Measurements from ENCODE around the gene TMEM89.

The TMEM89 gene

DNA sequence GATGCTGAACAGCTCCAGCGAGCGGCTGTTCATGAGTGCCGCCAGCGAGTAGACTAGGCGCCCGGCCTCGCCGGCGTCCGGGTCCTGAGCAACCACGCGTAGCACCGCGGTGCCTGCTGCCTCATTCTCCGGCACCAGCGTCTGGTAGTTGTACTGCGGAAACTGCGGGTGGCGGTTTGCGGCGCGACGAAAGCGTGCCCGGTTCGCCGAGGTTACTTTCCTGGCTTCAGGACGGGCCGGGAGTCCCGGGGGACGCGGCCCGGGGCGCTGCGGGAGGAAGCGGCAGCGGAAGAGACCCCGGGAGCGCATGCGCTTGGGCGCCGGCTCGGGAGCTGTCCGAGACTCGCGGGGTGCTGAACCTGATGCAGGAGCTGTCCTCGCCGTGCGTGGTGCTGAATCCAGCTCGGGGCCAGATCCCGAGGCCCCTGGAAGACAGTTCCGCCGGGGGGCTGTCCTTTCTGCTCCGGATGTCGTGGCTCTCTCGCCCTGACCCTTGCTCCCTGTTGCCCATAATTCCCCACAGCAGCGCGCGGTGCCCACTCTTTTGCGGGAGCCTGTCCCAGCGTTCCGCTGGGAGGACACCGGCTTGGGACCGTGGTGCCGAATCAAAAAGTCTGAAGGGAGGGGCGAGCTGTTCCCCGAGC is 40.1 kb upstream of the TMEM89 start:
- DNase-seq (ENCODE audit: low read depth): peak; percentile 25
- peak overlapping the region; percentile 52 for H3K4me3 ChIP-seq (ENCODE audit: low read length)
- TF ChIP-seq, protein P1, sequence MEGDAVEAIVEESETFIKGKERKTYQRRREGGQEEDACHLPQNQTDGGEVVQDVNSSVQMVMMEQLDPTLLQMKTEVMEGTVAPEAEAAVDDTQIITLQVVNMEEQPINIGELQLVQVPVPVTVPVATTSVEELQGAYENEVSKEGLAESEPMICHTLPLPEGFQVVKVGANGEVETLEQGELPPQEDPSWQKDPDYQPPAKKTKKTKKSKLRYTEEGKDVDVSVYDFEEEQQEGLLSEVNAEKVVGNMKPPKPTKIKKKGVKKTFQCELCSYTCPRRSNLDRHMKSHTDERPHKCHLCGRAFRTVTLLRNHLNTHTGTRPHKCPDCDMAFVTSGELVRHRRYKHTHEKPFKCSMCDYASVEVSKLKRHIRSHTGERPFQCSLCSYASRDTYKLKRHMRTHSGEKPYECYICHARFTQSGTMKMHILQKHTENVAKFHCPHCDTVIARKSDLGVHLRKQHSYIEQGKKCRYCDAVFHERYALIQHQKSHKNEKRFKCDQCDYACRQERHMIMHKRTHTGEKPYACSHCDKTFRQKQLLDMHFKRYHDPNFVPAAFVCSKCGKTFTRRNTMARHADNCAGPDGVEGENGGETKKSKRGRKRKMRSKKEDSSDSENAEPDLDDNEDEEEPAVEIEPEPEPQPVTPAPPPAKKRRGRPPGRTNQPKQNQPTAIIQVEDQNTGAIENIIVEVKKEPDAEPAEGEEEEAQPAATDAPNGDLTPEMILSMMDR (conservative IDR thresholded peaks at IDR 0.05; ENCODE audit: low read length): no peak

DNA sequence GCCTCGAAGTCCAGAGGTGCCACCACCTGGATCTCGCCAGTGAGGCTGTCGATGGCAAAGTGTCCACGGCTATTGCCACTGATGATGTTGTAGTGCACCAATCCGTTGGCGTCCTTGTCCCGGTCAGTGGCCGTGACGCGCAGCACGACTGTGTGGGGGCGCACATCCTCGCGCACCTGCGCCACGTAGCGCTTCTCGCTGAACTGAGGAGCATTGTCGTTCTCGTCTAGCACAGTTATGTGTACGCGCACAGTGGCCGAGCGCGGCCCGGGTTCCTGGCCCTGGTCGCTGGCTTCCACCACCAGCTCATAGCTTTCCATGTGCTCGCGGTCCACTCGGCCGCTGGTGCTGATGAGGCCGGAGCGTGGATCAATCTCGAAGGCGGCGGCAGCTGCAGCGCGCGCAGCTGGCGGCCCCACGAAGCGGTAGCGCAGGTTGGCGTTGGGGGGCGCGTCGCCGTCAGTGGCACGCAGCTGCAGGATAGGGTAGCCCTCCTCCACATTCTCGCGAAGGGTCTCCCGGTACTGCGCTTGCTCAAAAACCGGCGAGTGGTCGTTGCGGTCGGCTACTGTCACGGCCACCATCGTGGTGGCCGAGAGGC is 39.3 kb upstream of the TMEM89 start:
- DNase-seq (ENCODE audit: low read depth): no peak
- TF ChIP-seq, protein P1 (conservative IDR thresholded peaks at IDR 0.05; ENCODE audit: low read length): no peak
- no peak overlapping the region for H3K4me3 ChIP-seq (ENCODE audit: low read length)

DNA sequence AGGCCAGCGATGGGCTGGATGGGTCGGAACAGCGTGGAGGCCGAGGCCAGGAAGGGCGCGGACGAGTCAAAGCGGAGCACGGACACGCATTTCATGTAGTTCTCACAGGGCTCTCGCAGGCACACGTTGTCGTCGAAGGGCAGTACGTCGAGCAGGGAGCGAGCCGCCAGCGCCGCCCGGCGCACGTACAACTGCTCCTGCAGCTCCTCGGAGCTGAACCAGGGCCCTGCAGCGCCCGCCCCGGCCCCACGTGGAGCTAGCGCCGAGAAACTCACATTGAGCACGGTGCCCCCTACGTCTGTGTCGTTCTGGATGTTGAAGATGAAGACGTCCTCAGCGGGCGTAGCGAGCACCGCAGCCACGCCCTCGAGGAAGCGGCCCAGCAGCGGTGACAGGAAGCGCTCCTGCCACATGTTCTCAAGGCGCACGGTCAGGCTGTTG is 35.3 kb upstream of the TMEM89 start:
- no peak for DNase-seq (ENCODE audit: low read depth)
- TF ChIP-seq, protein P1 (conservative IDR thresholded peaks at IDR 0.05; ENCODE audit: low read length): no peak
- peak overlapping the region; percentile 46 for H3K4me3 ChIP-seq (ENCODE audit: low read length)

DNA sequence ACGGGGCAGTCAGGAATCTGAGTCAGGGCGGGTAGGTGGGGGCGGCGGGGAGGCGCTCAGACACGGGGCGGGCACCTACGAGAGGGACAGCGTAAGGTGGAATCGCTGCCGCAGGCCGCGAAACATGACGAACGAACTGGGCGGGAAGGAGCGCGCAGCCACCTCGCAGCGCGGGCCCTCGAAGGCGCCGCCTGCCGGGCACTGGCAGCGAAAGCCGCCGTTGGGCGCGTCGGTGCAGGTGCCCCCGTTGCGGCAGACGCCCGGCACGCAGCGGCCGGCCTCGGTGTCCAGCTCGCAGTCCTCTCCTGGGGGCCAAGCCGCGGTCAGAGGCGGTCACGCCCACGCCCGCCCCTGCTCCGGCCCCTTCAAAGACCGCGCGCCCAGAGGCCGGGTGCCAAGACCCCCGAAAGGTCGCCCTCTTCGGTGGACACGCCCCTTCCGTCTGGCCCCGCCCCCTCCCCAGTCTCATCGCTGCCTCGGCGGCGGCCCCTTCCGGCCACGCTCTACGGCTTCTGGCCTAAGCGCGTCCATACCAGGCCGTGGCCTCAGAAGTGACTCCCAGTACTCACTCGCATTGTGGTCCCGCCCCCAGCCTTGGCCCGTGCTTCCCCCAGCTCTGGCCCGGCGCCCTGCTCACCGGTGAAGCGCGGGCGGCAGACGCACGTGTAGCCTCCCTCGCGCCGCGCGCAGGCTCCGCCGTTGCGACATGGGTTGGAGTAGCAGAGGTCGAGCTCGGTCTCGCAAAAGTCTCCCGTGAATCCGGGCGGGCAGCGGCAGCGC is 34.7 kb upstream of the TMEM89 start:
- H3K4me3 ChIP-seq (ENCODE audit: low read length): peak overlapping the region; percentile 46
- DNase-seq (ENCODE audit: low read depth): peak; percentile 62

DNA sequence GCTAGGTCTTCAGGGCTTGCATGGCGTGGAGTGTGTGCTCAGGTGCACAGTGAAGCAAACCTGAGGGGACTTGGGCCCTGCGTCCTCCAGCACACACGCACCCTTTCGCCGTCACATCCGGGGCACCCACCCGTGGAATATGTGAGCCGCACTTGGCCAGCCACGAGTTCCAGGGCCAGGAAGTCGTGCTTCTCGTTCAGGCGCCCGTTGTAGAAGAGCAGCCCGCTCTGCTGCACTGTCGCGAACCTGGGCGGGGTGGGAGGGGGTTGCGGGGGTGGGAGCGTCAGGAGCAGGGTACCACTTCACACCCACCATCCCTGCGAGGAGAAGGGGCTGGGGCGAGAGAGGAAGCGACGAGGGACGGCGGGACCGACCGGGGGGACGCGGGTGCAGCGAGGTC is 34.0 kb upstream of the TMEM89 start:
- no peak for DNase-seq (ENCODE audit: low read depth)
- TF ChIP-seq, protein P1 (conservative IDR thresholded peaks at IDR 0.05; ENCODE audit: low read length): no peak
- H3K4me3 ChIP-seq (ENCODE audit: low read length): peak overlapping the region; percentile 46; the same call in 1 of the 2 replicates

More for the DNA sequence above, 34.7 kb upstream of the TMEM89 start:
- TF ChIP-seq, protein P1 (conservative IDR thresholded peaks at IDR 0.05; ENCODE audit: low read length): peak; percentile 43

DNA sequence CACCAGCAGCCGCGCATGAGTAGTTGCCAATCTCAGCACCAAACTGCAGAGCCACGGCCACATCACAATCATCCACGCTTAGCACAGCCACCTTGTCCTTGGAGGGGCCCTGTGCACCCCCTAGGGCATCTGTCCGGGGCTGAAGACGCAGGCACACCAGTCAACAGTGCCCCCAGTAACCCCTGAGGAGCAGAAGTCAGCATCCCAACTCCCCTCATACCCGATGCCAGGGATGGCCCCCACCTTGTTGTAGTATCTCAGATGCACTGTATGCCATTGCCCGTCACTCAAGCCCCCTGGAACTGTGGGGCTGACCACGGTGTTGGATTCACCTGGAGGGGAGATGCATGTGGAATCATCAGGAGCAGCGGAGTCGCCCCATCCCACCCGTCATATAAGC is 33.5 kb upstream of the TMEM89 start:
- H3K4me3 ChIP-seq (ENCODE audit: low read length): no peak overlapping the region
- DNase-seq (ENCODE audit: low read depth): no peak

More for the DNA sequence above, 33.5 kb upstream of the TMEM89 start:
- TF ChIP-seq, protein P1 (conservative IDR thresholded peaks at IDR 0.05; ENCODE audit: low read length): no peak

Data from AG10803 (cell line).